HepG2 (cell line): Measurements from ENCODE around the gene ATXN2. TPM values are rescaled to one million over a fixed set of nuclear protein-coding genes. Genes with fewer than 3 reads are reported as not detected.

Experiments
- AHR ChIP-seq: IDR thresholded peaks from 2 replicates; pipeline ENCODE4 v1.6.1; 2018; ENCODE audit warnings: missing genetic modification reagents, missing compliant biosample characterization
- CCDC6 ChIP-seq: sonication (generic); formaldehyde crosslinking; IDR thresholded peaks from 2 replicates; pipeline ENCODE4 v1.8.1; 2022; ENCODE audit warnings: mild to moderate bottlenecking, missing genetic modification reagents, moderate library complexity
- CHD2 ChIP-seq: IDR thresholded peaks from 2 replicates; pipeline ENCODE4 v1.6.1; 2011; ENCODE audit warnings: low read depth, low read length, improper control_type of control experiment
- DMAP1 ChIP-seq: IDR thresholded peaks from 2 replicates; pipeline ENCODE4 v1.6.1; 2016
- ELF1 ChIP-seq: sonication (generic); formaldehyde crosslinking; IDR thresholded peaks from 2 replicates; pipeline ENCODE4 v1.4.0; 2020; ENCODE audit warnings: missing genetic modification reagents
- EZH2 ChIP-seq: conservative IDR thresholded peaks from 2 replicates; pipeline ENCODE4 v1.6.1; 2012; ENCODE audit warnings: mild to moderate bottlenecking, low read depth, low read length, moderate library complexity
- HDAC1 ChIP-seq: sonication (generic); formaldehyde crosslinking; IDR thresholded peaks from 2 replicates; pipeline ENCODE4 v1.5.1; 2020; ENCODE audit warnings: mild to moderate bottlenecking, missing genetic modification reagents
- KAT8 ChIP-seq: IDR thresholded peaks from 2 replicates; pipeline ENCODE4 v1.6.1; 2016; ENCODE audit warnings: missing genetic modification reagents, missing compliant biosample characterization
- NBN ChIP-seq: fragments of 450-650 bp; conservative IDR thresholded peaks from 2 replicates; pipeline ENCODE4 v1.6.1; 2017
- POLR2AphosphoS2 ChIP-seq: IDR thresholded peaks from 2 replicates; pipeline ENCODE4 v1.6.1; 2011; ENCODE audit warnings: low read depth, low read length, improper control_type of control experiment
- POLR2AphosphoS5 ChIP-seq: IDR thresholded peaks from 2 replicates; pipeline ENCODE4 v1.6.1; 2012; ENCODE audit warnings: low read depth, low read length
- RAD21 ChIP-seq: fragments of 450-650 bp; formaldehyde crosslinking; IDR thresholded peaks from 2 replicates; pipeline ENCODE4 v1.5.0; 2020; ENCODE audit warnings: mild to moderate bottlenecking
- RCOR2 ChIP-seq: IDR thresholded peaks from 2 replicates; pipeline ENCODE4 v1.6.1; 2016; ENCODE audit warnings: missing biosample characterization, missing genetic modification reagents
- SKIL ChIP-seq: sonication (generic); formaldehyde crosslinking; IDR thresholded peaks from 2 replicates; pipeline ENCODE4 v1.8.0; 2022; ENCODE audit warnings: missing genetic modification reagents, mild to moderate bottlenecking, moderate library complexity, borderline replicate concordance
- SMC3 ChIP-seq: IDR thresholded peaks from 2 replicates; pipeline ENCODE4 v1.6.1; 2011; ENCODE audit warnings: low read length, improper control_type of control experiment
- TMF1 ChIP-seq: sonication (generic); formaldehyde crosslinking; IDR thresholded peaks from 2 replicates; pipeline ENCODE4 v1.8.1; 2022; ENCODE audit warnings: low read depth, missing genetic modification reagents
- XBP1 ChIP-seq: sonication (generic); formaldehyde crosslinking; IDR thresholded peaks from 2 replicates; pipeline ENCODE4 v1.5.0; 2020; ENCODE audit warnings: missing genetic modification reagents
- ZNF160 ChIP-seq: sonication (generic); formaldehyde crosslinking; IDR thresholded peaks from 2 replicates; pipeline ENCODE4 v1.8.0; 2022; ENCODE audit warnings: mild to moderate bottlenecking, inconsistent platforms, missing genetic modification reagents
- ZNF367 ChIP-seq: sonication (generic); formaldehyde crosslinking; IDR thresholded peaks from 2 replicates; pipeline ENCODE4 v1.4.0; 2020; ENCODE audit warnings: missing genetic modification reagents, borderline replicate concordance
- ZNF549 ChIP-seq: sonication (generic); formaldehyde crosslinking; IDR thresholded peaks from 2 replicates; pipeline ENCODE4 v1.5.0; 2020; ENCODE audit warnings: missing genetic modification reagents
- ZNF556 ChIP-seq: sonication (generic); formaldehyde crosslinking; IDR thresholded peaks from 2 replicates; pipeline ENCODE4 v1.4.0; 2020; ENCODE audit warnings: mild to moderate bottlenecking, missing genetic modification reagents, borderline replicate concordance
- ZNF557 ChIP-seq: sonication (generic); formaldehyde crosslinking; IDR thresholded peaks from 2 replicates; pipeline ENCODE4 v1.4.0; 2020; ENCODE audit warnings: missing genetic modification reagents
- ZNF891 ChIP-seq: sonication (generic); formaldehyde crosslinking; IDR thresholded peaks from 2 replicates; pipeline ENCODE4 v1.5.0; 2020; ENCODE audit warnings: mild to moderate bottlenecking, missing genetic modification reagents
- ZSCAN25 ChIP-seq: sonication (generic); formaldehyde crosslinking; IDR thresholded peaks from 2 replicates; pipeline ENCODE4 v1.8.0; 2022; ENCODE audit warnings: mild to moderate bottlenecking, missing genetic modification reagents
- polyA plus RNA-seq, 8 experiments: library from polyadenylated mRNA; depleted of rRNA in 3 of 8; stranded (reverse) in 7 of 8; unstranded in 1 of 8; fragments of >200 nt; fragmentation: Illumina TruSeq in 4 of 8; extraction: Trizol in 4 of 8; gene quantifications; 2 replicates each; pipeline versions ENCODE4 v1.2.1 to v1.2.3, GENCODE V29; 2011 to 2016; ENCODE audit warnings: low read depth in 4 of 8, missing spikeins in 1 of 8, mixed read lengths in 1 of 8; ENCODE audit not compliant: insufficient read depth in 1 of 8
- total RNA-seq, 5 experiments: library from RNA; depleted of rRNA; stranded (reverse); fragments of >200 nt; fragmentation: Illumina TruSeq; extraction: Trizol; gene quantifications; 2 replicates each; pipeline ENCODE4 v1.2.3, GENCODE V29; 2016; ENCODE audit warnings: low read depth in 1 of 5
- TF ChIP-seq, protein P1 (sequence below): sonication (generic); formaldehyde crosslinking; IDR thresholded peaks from 2 replicates; pipeline ENCODE4 v1.8.1; 2023; ENCODE audit warnings: mild to moderate bottlenecking, moderate library complexity, missing genetic modification reagents
- TF ChIP-seq, protein P2 (sequence below): sonication (generic); formaldehyde crosslinking; IDR thresholded peaks from 2 replicates; pipeline ENCODE4 v1.9.0; 2022; ENCODE audit warnings: missing genetic modification reagents, mild to moderate bottlenecking, borderline replicate concordance
- TF ChIP-seq, protein P3 (sequence below): sonication (generic); formaldehyde crosslinking; IDR thresholded peaks from 2 replicates; pipeline ENCODE4 v1.4.0; 2020; ENCODE audit warnings: mild to moderate bottlenecking, low read depth, missing genetic modification reagents

ATXN2 gene
- total and polyA plus RNA-seq, 2 of the 13 experiments (the other 11 are each of a cell fraction or from before 2014, with no cell fraction given): 18.1 to 27.1 TPM

DNA sequence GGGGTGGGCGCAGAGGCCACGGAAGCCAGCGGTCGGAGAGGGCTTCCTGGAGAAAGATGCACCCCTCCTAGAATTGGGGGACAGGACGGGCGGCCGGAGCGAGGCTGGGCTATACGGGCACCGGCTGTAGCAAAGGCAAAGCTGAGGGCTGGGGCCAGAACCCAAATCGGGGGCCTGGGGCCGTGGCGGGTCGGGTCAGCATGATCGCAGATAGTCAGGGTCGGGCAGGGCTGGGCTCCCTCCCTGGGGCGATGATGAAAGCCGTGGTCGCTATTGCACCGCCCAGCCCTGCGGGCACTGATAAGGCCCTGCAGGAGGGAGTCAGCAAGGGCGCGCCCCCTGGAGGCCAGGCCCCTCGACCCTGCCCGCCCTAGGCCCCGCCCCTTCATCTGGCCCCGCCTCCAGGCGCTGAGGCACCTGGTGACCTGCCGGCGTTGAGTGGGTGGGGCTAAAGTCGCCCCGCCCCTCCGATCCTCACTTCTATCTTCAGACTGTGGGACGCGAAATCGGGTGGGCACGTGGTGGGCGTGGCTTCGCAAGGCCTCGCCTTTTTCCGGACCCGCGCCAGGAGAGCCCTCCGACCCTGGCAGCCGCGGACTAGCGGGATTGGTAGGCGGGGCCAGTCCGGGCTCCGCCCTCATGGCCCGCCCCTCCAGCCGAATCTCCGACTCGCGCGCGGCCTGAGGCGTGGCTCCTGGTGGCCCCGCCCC, 193.8 kb downstream of the ATXN2 start (continued):
- TF ChIP-seq, protein P1, sequence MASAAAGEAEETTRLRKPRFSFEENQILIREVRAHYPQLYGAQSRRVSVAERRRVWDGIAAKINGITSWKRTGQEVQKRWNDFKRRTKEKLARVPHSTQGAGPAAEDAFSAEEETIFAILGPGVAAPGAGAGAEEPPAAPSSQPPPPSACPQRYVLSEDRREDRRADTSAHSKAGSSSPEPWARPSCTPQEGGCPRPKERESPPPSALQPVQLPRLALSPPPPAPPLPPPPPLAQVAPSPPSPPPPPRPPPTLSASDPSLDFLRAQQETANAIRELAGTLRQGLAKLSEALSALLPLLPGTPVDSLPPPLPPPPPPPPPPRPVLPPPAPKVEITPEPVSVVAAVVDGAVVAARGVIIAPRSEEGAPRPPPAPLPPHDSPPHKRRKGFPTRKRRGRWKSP (CRISPR knock-in tag): peak; percentile 49; the same call in 1 of the 2 replicates
- TF ChIP-seq RAD21: peak; percentile 61; the same call in 1 of the 2 replicates
- TF ChIP-seq ELF1 (CRISPR knock-in tag): peak; percentile 42; the same call in 1 of the 2 replicates
- no peak for TF ChIP-seq EZH2
- TF ChIP-seq, protein P2, sequence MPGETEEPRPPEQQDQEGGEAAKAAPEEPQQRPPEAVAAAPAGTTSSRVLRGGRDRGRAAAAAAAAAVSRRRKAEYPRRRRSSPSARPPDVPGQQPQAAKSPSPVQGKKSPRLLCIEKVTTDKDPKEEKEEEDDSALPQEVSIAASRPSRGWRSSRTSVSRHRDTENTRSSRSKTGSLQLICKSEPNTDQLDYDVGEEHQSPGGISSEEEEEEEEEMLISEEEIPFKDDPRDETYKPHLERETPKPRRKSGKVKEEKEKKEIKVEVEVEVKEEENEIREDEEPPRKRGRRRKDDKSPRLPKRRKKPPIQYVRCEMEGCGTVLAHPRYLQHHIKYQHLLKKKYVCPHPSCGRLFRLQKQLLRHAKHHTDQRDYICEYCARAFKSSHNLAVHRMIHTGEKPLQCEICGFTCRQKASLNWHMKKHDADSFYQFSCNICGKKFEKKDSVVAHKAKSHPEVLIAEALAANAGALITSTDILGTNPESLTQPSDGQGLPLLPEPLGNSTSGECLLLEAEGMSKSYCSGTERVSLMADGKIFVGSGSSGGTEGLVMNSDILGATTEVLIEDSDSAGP (CRISPR knock-in tag): peak; percentile 59; the same call in 1 of the 2 replicates
- TF ChIP-seq XBP1: no peak
- no peak for TF ChIP-seq ZNF549 (CRISPR knock-in tag)
- TF ChIP-seq DMAP1 (CRISPR knock-in tag): peak; percentile 86; the same call in 1 of the 2 replicates
- no peak for TF ChIP-seq ZNF367 (CRISPR knock-in tag)
- no peak; the same call in none of the 2 replicates for TF ChIP-seq TMF1 (CRISPR knock-in tag)
- peak; percentile 72; the same call in 1 of the 2 replicates for TF ChIP-seq RCOR2 (CRISPR knock-in tag)
- peak; percentile 79; the same call in 1 of the 2 replicates for TF ChIP-seq ZSCAN25 (CRISPR knock-in tag)
- TF ChIP-seq ZNF891 (CRISPR knock-in tag): no peak
- 0 out of 2 replicates have a peak, but pooled peaks have one; percentile 49 for TF ChIP-seq CCDC6 (CRISPR knock-in tag)
- TF ChIP-seq CHD2: no peak
- peak; percentile 79; the same call in 1 of the 2 replicates for TF ChIP-seq AHR
- TF ChIP-seq SMC3: no peak; the same call in 1 of the 2 replicates
- peak; percentile 20; the same call in 1 of the 2 replicates for TF ChIP-seq ZNF556 (CRISPR knock-in tag)
- TF ChIP-seq POLR2AphosphoS2: no peak
- peak; percentile 75 for TF ChIP-seq KAT8 (CRISPR knock-in tag)
- peak; percentile 50 for TF ChIP-seq POLR2AphosphoS5
- TF ChIP-seq ZNF160: no peak
- TF ChIP-seq, protein P3, sequence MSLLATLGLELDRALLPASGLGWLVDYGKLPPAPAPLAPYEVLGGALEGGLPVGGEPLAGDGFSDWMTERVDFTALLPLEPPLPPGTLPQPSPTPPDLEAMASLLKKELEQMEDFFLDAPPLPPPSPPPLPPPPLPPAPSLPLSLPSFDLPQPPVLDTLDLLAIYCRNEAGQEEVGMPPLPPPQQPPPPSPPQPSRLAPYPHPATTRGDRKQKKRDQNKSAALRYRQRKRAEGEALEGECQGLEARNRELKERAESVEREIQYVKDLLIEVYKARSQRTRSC (CRISPR knock-in tag): no peak
- no peak for TF ChIP-seq SKIL (CRISPR knock-in tag)
- TF ChIP-seq HDAC1 (CRISPR knock-in tag): peak; percentile 72
- TF ChIP-seq ZNF557 (CRISPR knock-in tag): peak; percentile 52; the same call in 1 of the 2 replicates
- no peak for TF ChIP-seq NBN
